ENCODE data around the gene GPC5. TPM values are rescaled to one million over a fixed set of nuclear protein-coding genes. Genes with fewer than 3 reads are reported as not detected.

GPC5 gene
- total RNA-seq, 1 donor from 2014 or later: 2.5 TPM

DNA sequence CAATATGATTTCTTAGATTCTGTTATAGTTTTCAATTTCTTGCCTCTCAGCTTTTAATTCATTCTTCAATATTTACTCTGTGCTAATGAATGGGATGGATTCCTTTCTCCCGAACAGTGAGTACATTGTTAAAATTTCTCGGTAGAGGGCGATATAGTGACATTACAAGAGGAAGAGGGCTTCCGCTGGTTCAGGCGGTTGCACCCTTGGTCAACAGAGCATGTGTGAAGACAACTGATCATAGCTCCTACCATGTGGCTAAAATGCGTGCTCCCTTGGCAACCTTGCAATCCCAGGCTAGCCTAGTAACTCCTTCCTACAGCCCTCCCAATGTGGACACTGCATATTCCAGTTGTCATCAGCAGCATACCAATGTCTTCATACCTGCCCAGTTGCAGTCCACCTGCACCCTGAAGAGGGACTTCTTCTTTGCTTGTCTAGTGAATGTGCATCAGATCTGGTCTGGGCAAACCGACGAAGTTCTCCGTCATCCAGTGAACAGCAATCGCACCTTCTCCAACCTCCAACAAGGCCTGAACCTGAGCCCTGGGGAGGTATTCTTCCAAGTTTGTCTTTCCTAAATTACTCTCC lies 1175.1 kb downstream of the GPC5 start:
- DNase-seq (ENCODE audit: low spot score in 2 of 2, unreplicated experiment in 2 of 2): no peak
- H3K4me1 Mint-ChIP-seq: peaks cover 43% of the 10 kb centered on the region
- TF ChIP-seq CTCF (IDR thresholded peaks at IDR 0.05; ENCODE audit: unreplicated experiment): no peak
- H3K9me3 Mint-ChIP-seq: peaks cover 10% of the 10 kb centered on the region
- no peak overlapping the region for H3K27ac Mint-ChIP-seq
- H3K4me3 Mint-ChIP-seq: no peak overlapping the region
- H3K27me3 Mint-ChIP-seq (ENCODE audit: low read depth): no peaks in the 10 kb centered on the region
- H3K36me3 Mint-ChIP-seq: no peaks in the 10 kb centered on the region

DNA sequence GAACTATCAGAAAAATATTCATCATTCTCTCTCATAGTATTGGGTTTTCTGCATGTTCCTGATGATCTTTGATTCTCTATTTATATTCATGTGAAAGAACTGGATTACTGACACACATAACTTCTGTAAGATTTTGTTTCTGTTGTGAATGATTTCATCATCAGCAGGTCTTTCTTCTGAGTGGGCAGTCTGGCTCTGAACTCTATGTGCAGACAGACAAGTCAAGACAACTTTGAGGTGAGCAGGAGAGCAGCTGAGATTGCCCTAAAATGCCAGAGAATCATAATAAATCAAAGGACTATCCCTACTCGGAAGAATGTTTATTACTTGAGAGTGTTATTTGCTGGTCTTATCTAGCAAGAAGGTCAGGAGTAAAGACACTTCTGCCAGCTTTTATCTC lies 1176.1 kb downstream of the GPC5 start:
- Mint-ChIP-seq H3K4me3 (no peak overlapping the region), H3K36me3 (no peaks in the 10 kb centered on the region), H3K4me1 (peaks cover 37% of the 10 kb centered on the region), H3K27ac (no peak overlapping the region), H3K27me3 (ENCODE audit: low read depth) (no peaks in the 10 kb centered on the region), H3K9me3 (peaks cover 10% of the 10 kb centered on the region)
- TF ChIP-seq CTCF (IDR thresholded peaks at IDR 0.05; ENCODE audit: unreplicated experiment): no peak
- no peak for DNase-seq (ENCODE audit: low spot score in 2 of 2, unreplicated experiment in 2 of 2)

DNA sequence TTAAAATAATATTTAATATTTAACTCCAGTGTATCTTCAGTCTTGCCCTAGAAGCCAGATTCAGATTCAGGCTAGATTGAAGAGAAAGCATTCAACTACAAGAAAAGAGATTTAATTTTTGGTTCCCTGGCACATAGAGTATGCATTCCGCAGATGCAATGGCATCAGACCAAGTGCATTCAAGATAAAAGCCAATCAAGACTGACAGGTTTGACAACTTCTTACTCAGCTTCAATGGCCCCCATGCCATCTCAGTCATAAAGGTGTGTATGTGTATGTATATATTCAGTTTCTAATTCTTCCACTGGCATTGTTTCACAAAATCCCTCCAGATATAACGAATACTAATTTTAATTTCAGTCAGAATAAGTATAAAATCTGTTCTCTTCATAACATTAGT lies 1177.4 kb downstream of the GPC5 start:
- Mint-ChIP-seq H3K4me1 (peaks cover 35% of the 10 kb centered on the region), H3K4me3 (no peak overlapping the region), H3K27ac (no peak overlapping the region), H3K9me3 (peaks cover 15% of the 10 kb centered on the region), H3K36me3 (no peaks in the 10 kb centered on the region), H3K27me3 (ENCODE audit: low read depth) (no peaks in the 10 kb centered on the region)
- no peak for TF ChIP-seq CTCF (IDR thresholded peaks at IDR 0.05; ENCODE audit: unreplicated experiment)
- DNase-seq (ENCODE audit: low spot score in 2 of 2, unreplicated experiment in 2 of 2): no peak

DNA sequence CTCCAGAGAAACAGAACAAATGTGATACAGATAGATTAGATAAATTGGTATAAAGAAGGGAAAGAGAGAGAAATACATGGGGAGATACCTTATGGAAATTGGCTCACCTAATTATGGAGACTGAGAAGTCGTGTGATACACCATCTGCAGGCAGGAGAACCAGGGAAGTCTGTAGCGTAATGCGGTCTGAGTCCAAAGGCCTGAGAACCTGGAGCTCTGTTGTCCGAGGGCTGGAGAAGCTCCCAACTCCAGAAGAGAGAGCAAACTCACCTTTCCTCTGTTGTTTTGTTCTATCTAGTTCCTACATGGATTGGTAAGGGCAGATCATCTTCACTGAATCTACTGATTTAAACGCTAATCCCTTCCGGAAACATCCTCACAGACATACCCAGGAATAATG lies 1179.9 kb downstream of the GPC5 start:
- H3K36me3 Mint-ChIP-seq: peaks cover 8% of the 10 kb centered on the region
- no peak overlapping the region for H3K4me3 Mint-ChIP-seq
- no peak for TF ChIP-seq CTCF (IDR thresholded peaks at IDR 0.05; ENCODE audit: unreplicated experiment)
- no peak for DNase-seq (ENCODE audit: low spot score in 2 of 2, unreplicated experiment in 2 of 2)
- H3K27me3 Mint-ChIP-seq (ENCODE audit: low read depth): no peaks in the 10 kb centered on the region
- H3K4me1 Mint-ChIP-seq: peaks cover 32% of the 10 kb centered on the region
- no peak overlapping the region for H3K27ac Mint-ChIP-seq
- peaks cover 35% of the 10 kb centered on the region for H3K9me3 Mint-ChIP-seq

DNA sequence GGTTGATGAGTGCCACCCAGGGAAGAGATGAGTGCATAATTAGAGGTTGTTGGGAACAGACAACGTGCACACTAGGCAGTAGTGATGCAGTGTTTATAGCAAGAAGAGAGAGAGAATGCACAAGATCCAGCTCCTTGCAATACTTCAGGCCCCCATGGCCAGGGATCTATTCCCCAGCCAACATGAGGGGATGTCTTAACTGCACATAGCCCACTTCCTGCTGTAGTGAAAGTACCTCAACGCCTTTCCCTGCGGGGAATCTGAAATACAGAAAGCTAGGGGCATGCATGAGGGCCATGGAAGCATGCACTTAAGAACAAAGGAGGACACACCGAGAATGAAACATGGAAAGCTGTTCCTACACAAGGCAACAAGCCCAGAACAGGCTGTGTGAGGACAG lies 1191.5 kb downstream of the GPC5 start:
- H3K27ac Mint-ChIP-seq: no peak overlapping the region
- DNase-seq (ENCODE audit: low spot score in 2 of 2, unreplicated experiment in 2 of 2): no peak
- no peaks in the 10 kb centered on the region for H3K36me3 Mint-ChIP-seq
- peaks cover 5% of the 10 kb centered on the region for H3K4me1 Mint-ChIP-seq
- no peaks in the 10 kb centered on the region for H3K9me3 Mint-ChIP-seq
- TF ChIP-seq CTCF (IDR thresholded peaks at IDR 0.05; ENCODE audit: unreplicated experiment): no peak
- H3K4me3 Mint-ChIP-seq: no peak overlapping the region
- no peaks in the 10 kb centered on the region for H3K27me3 Mint-ChIP-seq (ENCODE audit: low read depth)

- H3K4me1 Mint-ChIP-seq: peaks cover 5% of the 10 kb centered on the region
- H3K27ac Mint-ChIP-seq: no peak overlapping the region
- no peaks in the 10 kb centered on the region for H3K27me3 Mint-ChIP-seq (ENCODE audit: low read depth)
- H3K36me3 Mint-ChIP-seq: no peaks in the 10 kb centered on the region
- no peak for DNase-seq (ENCODE audit: low spot score in 2 of 2, unreplicated experiment in 2 of 2)
- TF ChIP-seq CTCF (IDR thresholded peaks at IDR 0.05; ENCODE audit: unreplicated experiment): no peak
- H3K9me3 Mint-ChIP-seq: no peaks in the 10 kb centered on the region
- no peak overlapping the region for H3K4me3 Mint-ChIP-seq
Observed at GRCh38 chr13:92590503-92590908, 1192.1 kb downstream of the GPC5 start.
